PC-3 (cell line): ENCODE measurements around the gene PKIG. TPM values are rescaled to one million over a fixed set of nuclear protein-coding genes. Genes with fewer than 3 reads are reported as not detected.

ENCODE experiments used
- ATAC-seq: fragments of 200-7000 bp; cut with Tn5 transposase; 2 replicates; pipeline ENCODE4 v1.9.1; 2020; ENCODE audit warnings: mild to moderate bottlenecking, moderate library complexity
- BruUV-seq: library from RNA; stranded (reverse); fragments of 400-500 nt; replicated peaks from 2 replicates; lab custom pipeline; 2021; lab: Mats Ljungman, UMichigan
- CTCF ChIA-PET: fragments of 300-600 bp; sonication (Branson Sonifier 250); formaldehyde crosslinking; loops from one replicate; lab custom pipeline; 2022; ENCODE audit warnings: antibody characterized with exemption; lab: Charles Lee
- POLR2A ChIA-PET: fragments of 300-600 bp; sonication (Branson Sonifier 250); formaldehyde crosslinking; loops from one replicate; lab custom pipeline; 2022; ENCODE audit warnings: antibody characterized with exemption; ENCODE audit not compliant: unreplicated experiment; lab: Charles Lee
- DNase-seq: peaks from one replicate; pipeline ENCODE4 v3.0.0-alpha.2; 2015
- H2AFZ ChIP-seq: fragments of 300-600 bp; sonication (generic); 2 replicates; pipeline ENCODE4 v1.6.0; 2016; ENCODE audit warnings: antibody characterized with exemption, low read length
- H3F3A ChIP-seq: fragments of 300-600 bp; sonication (generic); one replicate; pipeline ENCODE4 v1.6.0; 2017; ENCODE audit warnings: antibody characterized with exemption, low read length, control low read depth, mild to moderate bottlenecking; ENCODE audit not compliant: unreplicated experiment
- H3K27ac ChIP-seq: fragments of 300-600 bp; sonication (generic); 2 replicates; pipeline ENCODE4 v1.5.1; 2016; ENCODE audit warnings: mild to moderate bottlenecking, low read length
- H3K27me3 ChIP-seq: fragments of 300-600 bp; sonication (generic); 2 replicates; pipeline ENCODE4 v1.6.1; 2016; ENCODE audit warnings: low read length, mixed read lengths
- H3K36me3 ChIP-seq: fragments of 300-600 bp; sonication (generic); 2 replicates; pipeline ENCODE4 v1.6.1; 2016; ENCODE audit warnings: low read depth, mixed run types, low read length, mixed read lengths
- H3K4me1 ChIP-seq: fragments of 300-600 bp; sonication (generic); 2 replicates; pipeline ENCODE4 v1.5.1; 2016; ENCODE audit warnings: low read length; ENCODE audit not compliant: insufficient read depth
- H3K4me2 ChIP-seq: fragments of 300-600 bp; sonication (generic); 2 replicates; pipeline ENCODE4 v1.6.0; 2016; ENCODE audit warnings: low read length
- H3K4me3 ChIP-seq: fragments of 300-600 bp; sonication (generic); 2 replicates; pipeline ENCODE4 v1.5.1; 2016; ENCODE audit warnings: mild to moderate bottlenecking, low read length, mixed read lengths
- H3K79me2 ChIP-seq: fragments of 300-600 bp; sonication (generic); 2 replicates; pipeline ENCODE4 v1.6.1; 2017; ENCODE audit warnings: low read length, mixed read lengths
- H3K9ac ChIP-seq: fragments of 300-600 bp; sonication (generic); 2 replicates; pipeline ENCODE4 v1.6.0; 2016; ENCODE audit warnings: mild to moderate bottlenecking, low read length
- H3K9me2 ChIP-seq: fragments of 300-600 bp; sonication (generic); replicated peaks from 2 replicates; pipeline ENCODE4 v1.6.1; 2016; ENCODE audit warnings: mixed run types, low read length, mixed read lengths
- H3K9me3 ChIP-seq: fragments of 300-600 bp; sonication (generic); 2 replicates; pipeline ENCODE4 v1.6.1; 2016; ENCODE audit warnings: low read length, mixed read lengths
- H4K20me1 ChIP-seq: fragments of 300-600 bp; sonication (generic); 2 replicates; pipeline ENCODE4 v1.6.1; 2016; ENCODE audit warnings: low read length, mixed read lengths
- CTCF ChIP-seq: fragments of 300-600 bp; sonication (generic); conservative IDR thresholded peaks from 2 replicates; pipeline ENCODE4 v1.5.1; 2017; ENCODE audit warnings: antibody characterized with exemption, low read depth, mild to moderate bottlenecking, low read length
- EZH2 ChIP-seq: fragments of 300-600 bp; sonication (generic); IDR thresholded peaks from one replicate; pipeline ENCODE4 v1.6.1; 2017; ENCODE audit warnings: antibody characterized with exemption, mild to moderate bottlenecking, low read length; ENCODE audit not compliant: unreplicated experiment
- EZH2phosphoT487 ChIP-seq: fragments of 300-600 bp; sonication (generic); IDR thresholded peaks from 2 replicates; pipeline ENCODE4 v1.6.1; 2018; ENCODE audit warnings: mild to moderate bottlenecking, antibody characterized with exemption, low read length, borderline replicate concordance
- intact Hi-C: fragments of 100-400 bp; cut with micrococcal nuclease; formaldehyde crosslinking; loops from 2 replicates; pipeline ENCODE4 v1.9.0; 2023
- total RNA-seq: library from RNA; depleted of rRNA; stranded (reverse); fragments of >200 nt; gene quantifications from 2 replicates; pipeline ENCODE4 v1.2.3, GENCODE V29; 2014

PKIG gene
- total RNA-seq, 1 experiment from 2014 or later = 47.5 TPM

DNA sequence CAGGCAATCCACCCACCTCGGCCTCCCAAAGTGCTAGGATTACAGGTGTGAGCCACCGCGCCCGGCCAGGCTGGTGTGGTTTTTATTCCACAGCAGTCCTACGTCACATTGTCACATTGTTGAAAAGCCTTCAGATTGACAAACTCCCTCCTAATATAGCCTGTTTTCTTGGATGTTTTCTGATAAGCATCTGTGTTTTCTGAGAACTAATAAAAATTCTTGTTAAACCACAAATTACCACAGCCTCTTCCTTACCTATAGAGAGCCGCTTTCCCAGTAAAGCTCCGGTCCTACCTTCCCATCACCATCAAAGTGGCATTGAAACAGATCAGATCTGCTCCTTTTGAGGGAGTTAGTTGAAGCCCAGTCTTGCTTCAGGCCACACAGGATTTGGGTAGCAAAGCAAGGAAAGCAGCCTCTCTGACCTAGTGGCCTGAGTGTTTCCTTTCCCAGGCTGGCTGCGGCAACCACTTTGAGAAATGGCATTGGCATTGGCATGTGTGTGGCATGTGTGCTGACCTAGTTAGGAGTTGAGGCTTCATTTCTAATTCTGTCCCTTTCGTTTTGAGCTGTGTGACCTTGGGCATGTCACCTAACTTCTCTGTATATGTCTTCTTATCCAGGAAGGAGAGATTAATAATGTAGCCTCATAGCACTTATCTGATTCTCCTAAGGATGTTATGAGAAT lies 1.7 kb upstream of the PKIG start:
- no peaks in the 10 kb centered on the region for H3K27me3 ChIP-seq
- no peaks in the 10 kb centered on the region for H3K9me3 ChIP-seq
- H3F3A ChIP-seq = no peaks in the 10 kb centered on the region
- peaks cover 31% of the 10 kb centered on the region for H3K4me1 ChIP-seq
- H3K27ac ChIP-seq = peak overlapping the region; percentile 16; the same call in 1 of the 2 replicates
- BruUV-seq = no TSS peak
- ATAC-seq (peak; percentile 21; the same call in 1 of the 2 replicates), DNase-seq (peak; percentile 66)
- H3K9me2 ChIP-seq = no peaks in the 10 kb centered on the region
- POLR2A ChIA-PET = no interaction called here
- H4K20me1 ChIP-seq = no peaks in the 10 kb centered on the region
- H3K9ac ChIP-seq = no peak overlapping the region
- TF ChIP-seq EZH2 (no peak), CTCF (no peak), EZH2phosphoT487 (no peak)
- no peaks in the 10 kb centered on the region for H3K79me2 ChIP-seq
- H3K4me2 ChIP-seq = no peak overlapping the region
- intact Hi-C loops = no loop called here
- no peak overlapping the region for H3K4me3 ChIP-seq
- H2AFZ ChIP-seq = no peak overlapping the region
- H3K36me3 ChIP-seq = no peaks in the 10 kb centered on the region
- CTCF ChIA-PET = no interaction called here

DNA sequence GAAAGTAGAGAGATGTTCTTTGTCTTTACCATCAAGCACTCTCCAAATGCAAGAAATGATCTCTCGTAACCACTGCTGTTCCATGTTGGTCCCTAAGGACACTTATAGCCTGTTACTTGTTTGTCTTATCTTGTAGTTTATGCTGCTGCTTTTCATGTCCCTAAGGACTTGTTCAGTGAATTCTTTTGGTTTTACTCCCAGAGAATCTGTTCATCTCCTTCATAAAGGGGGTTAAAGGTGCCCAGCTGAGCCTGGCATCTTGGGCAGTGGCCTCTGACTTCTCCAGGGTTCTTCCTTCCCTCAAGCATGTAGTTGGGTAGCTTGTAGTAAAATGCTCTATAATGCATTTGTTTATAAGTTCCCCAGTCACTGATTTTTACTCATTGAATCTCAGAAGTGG lies 864 bp upstream of the PKIG start:
- Histone ChIP-seq H4K20me1 (no peaks in the 10 kb centered on the region), H3K27me3 (no peaks in the 10 kb centered on the region), H3K79me2 (no peaks in the 10 kb centered on the region), H3K36me3 (no peaks in the 10 kb centered on the region), H3K4me3 (no peak overlapping the region), H3K9me3 (no peaks in the 10 kb centered on the region), H3K9ac (no peak overlapping the region), H3F3A (no peaks in the 10 kb centered on the region), H3K4me2 (no peak overlapping the region), H3K4me1 (peaks cover 25% of the 10 kb centered on the region), H2AFZ (no peak overlapping the region), H3K27ac (no peak overlapping the region), H3K9me2 (no peaks in the 10 kb centered on the region)
- ChIA-PET POLR2A (no interaction called here), CTCF (no interaction called here)
- DNase-seq (no peak), ATAC-seq (no peak)
- no peak for TF ChIP-seq EZH2
- TF ChIP-seq EZH2phosphoT487 = no peak
- no peak for TF ChIP-seq CTCF
- intact Hi-C loops = no loop called here
- BruUV-seq = no TSS peak

DNA sequence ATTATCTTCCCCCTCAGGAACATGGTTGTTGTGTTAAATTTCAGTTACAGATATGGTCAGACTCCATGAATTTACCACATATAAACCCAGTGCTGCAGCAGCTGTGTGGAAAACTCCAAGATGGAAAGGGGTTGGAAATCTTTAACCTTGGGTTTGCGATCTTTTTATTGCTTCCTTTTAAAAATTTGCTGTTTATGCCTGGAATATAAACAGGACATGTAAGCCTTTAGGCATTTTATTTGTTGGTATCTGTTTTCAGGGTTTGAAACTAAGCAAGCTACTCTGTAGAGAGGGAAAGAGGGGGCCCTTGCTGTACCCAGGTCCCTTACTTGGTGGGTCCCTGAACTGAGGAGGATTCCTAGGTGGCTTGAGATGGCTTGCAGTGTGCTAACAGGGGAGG lies 778 bp downstream of the PKIG start:
- no peaks in the 10 kb centered on the region for H3K79me2 ChIP-seq
- H3F3A ChIP-seq = no peaks in the 10 kb centered on the region
- no peaks in the 10 kb centered on the region for H3K9me2 ChIP-seq
- no peak overlapping the region for H3K9ac ChIP-seq
- POLR2A ChIA-PET = no interaction called here
- TF ChIP-seq EZH2phosphoT487 (no peak), EZH2 (no peak), CTCF (no peak)
- H3K9me3 ChIP-seq = no peaks in the 10 kb centered on the region
- no peak overlapping the region for H3K4me2 ChIP-seq
- no peaks in the 10 kb centered on the region for H3K36me3 ChIP-seq
- H3K27ac ChIP-seq = no peak overlapping the region
- CTCF ChIA-PET = interaction anchor here (1.4 kb wide), 1 partner anchor 45 kb away, joined by 4 read pairs; no protein-coding TSS in a partner anchor
- no peaks in the 10 kb centered on the region for H3K27me3 ChIP-seq
- no peak overlapping the region for H3K4me3 ChIP-seq
- H3K4me1 ChIP-seq = peaks cover 15% of the 10 kb centered on the region
- intact Hi-C loops = no loop called here
- BruUV-seq = no TSS peak
- H2AFZ ChIP-seq = no peak overlapping the region
- DNase-seq (no peak), ATAC-seq (no peak; the same call in 1 of the 2 replicates)
- H4K20me1 ChIP-seq = no peaks in the 10 kb centered on the region
